GM13977 (cell line): ENCODE data around the gene POGZ.

Source experiments
- DNase-seq: peaks from one replicate; pipeline ENCODE4 v3.0.0; 2012; ENCODE audit warnings: low spot score
- in situ Hi-C: fragments of 300-500 bp; cut with MboI; formaldehyde crosslinking; loops from one replicate; pipeline ENCODE4 v1.12.0; 2022; ENCODE audit warnings: low sequenced_read_pairs, low pct_unique_long_range_greater_than_20kb, mixed read lengths, inconsistent platforms; ENCODE audit not compliant: unreplicated experiment
- TF ChIP-seq, protein P1 (sequence below): IDR thresholded peaks from 2 replicates; pipeline ENCODE4 v1.5.1; 2012; ENCODE audit warnings: mild to moderate bottlenecking, control low read depth; ENCODE audit not compliant: insufficient read depth; ENCODE audit errors: extremely low read depth, missing control alignments

POGZ gene

DNA sequence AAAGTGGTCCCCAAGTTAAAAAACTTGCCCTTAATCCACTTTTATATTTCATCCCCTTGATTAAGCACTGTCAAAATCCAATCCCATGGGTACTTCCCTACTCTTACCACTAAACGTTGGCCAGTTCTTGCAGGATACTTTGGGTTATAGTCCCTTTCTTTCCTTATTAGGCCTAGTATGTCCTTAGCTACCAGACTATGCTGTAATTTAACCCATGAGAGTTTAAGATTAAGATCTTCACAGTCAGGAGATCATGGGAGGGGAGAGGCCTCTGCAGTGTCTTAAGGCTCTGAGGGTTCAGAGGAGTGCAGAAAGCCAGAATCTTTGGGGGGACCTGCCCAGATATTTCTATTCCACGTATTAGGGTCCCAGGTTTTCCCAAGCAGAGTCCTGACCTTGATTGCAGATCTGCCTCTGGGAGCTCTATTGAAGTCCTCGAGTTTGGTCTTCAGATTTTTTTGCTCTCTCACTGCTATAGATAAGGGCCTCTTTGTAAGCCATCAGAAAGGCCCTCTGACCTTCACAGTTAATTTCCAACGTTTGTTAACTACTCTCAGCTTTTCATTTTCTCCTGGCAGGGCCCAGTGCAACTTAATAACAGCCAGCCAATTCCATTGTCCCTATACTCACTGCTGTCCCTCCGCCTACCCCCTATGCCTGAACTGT is 42.9 kb upstream of the POGZ start:
- in situ Hi-C loops: no loop called here
- no peak for DNase-seq
- TF ChIP-seq, protein P1, sequence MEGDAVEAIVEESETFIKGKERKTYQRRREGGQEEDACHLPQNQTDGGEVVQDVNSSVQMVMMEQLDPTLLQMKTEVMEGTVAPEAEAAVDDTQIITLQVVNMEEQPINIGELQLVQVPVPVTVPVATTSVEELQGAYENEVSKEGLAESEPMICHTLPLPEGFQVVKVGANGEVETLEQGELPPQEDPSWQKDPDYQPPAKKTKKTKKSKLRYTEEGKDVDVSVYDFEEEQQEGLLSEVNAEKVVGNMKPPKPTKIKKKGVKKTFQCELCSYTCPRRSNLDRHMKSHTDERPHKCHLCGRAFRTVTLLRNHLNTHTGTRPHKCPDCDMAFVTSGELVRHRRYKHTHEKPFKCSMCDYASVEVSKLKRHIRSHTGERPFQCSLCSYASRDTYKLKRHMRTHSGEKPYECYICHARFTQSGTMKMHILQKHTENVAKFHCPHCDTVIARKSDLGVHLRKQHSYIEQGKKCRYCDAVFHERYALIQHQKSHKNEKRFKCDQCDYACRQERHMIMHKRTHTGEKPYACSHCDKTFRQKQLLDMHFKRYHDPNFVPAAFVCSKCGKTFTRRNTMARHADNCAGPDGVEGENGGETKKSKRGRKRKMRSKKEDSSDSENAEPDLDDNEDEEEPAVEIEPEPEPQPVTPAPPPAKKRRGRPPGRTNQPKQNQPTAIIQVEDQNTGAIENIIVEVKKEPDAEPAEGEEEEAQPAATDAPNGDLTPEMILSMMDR: no peak

DNA sequence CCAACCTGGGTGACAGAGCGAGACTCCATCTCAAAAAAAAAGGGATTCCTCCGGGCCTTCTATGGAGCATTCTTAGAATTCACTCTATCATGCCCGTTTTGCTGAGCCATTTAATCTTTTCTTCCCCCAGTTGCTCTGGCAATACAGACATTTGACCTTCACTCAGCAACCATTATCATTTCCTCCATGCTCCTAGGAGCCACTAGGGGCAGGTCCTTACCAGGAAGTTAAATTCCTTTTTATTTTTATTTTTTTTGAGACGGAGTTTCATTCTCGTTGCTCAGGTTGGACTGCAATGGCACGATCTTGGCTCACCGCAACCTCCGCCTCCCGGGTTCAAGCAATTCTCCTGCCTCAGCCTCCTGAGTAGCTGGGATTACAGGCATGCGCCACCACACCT is 42.2 kb upstream of the POGZ start:
- TF ChIP-seq, protein P1: no peak
- no peak for DNase-seq
- in situ Hi-C loops: no loop called here

DNA sequence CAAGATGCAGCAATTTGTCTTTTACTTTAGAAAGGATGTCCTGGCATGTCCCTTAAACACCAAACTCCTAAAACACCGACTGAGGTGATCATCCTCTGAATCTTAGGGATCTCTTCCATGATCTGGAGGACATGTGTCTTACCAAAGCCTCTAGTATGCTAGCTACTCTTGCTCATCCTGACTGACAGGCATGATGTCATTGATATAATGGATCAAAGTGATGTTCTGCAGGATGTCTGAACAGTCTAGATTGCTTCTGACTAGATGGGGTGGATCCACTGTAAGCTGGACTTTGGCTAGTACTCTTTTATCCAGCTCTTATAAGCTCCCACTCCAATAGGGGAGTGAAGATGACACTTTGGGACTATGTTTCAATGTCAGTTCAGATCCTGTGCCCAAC is 40.6 kb upstream of the POGZ start:
- TF ChIP-seq, protein P1: no peak
- DNase-seq: no peak
- in situ Hi-C loops: no loop called here

DNA sequence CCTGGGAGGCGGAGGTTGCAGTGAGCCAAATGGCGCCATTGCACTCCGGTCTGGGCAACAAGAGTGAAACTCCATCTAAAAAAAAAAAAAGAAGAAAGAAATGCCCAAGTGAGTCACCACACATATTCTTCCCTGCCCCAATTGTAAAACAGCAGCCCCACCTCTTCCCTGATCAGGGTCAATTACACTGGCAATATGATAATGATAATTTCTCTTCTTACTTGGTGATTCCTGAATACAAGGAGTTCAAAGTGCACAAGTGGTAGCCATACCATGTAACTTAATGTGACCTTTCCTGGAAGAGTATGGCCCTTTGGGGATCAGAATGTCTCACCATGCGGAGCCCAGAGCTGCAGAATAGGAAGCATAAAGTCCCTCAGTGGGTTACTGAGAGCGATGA is 40.1 kb upstream of the POGZ start:
- no peak for DNase-seq
- in situ Hi-C loops: no loop called here
- TF ChIP-seq, protein P1: no peak

DNA sequence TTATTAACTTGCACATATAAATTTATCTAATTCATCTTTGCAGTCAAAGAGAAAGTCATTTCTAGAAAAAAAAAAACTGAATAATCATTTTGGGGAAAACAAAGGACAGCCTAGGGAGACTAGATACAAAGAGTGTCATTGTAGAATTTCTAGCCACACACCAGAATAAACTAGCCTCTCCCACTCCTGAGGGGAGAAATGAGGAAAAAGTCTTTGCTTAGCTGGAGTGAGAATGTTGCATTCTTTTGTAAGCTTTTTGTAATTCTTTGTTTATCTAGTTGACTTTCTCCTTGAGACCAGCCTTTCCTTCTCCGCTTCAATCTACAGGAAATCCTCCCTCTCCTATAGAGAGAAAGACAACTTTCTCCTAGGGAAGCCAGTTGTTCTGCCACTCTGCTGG is 36.0 kb upstream of the POGZ start:
- in situ Hi-C loops: no loop called here
- TF ChIP-seq, protein P1: no peak
- no peak for DNase-seq

DNA sequence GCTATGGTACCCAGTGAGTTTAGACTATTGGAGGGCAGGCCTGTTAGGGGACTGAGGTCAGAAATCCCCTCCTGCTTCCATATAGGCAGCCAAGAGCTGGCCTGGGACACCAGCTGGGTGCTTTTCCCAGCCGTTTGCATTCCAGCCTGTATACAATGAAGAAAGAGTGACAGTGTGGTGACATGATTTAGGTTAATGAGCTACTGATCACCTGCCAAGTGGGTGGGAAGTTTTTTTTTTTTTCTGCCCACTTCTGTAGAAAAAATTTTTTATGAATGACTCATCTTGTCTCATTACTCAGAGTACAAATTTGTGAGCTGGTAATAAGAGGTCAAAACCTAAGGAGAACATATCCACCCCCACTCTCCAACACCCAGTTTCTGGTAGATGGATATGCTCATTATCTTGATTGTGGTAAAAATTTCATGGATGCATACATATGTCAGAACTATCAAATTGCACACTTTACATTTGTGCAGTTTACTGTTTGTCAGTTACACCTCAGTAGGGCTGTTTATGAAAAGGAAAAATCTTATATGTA is 35.5 kb upstream of the POGZ start:
- in situ Hi-C loops: no loop called here
- peak; percentile 41 for DNase-seq
- TF ChIP-seq, protein P1: no peak
